ENCODE results near the gene CYP19A1. TPM values are rescaled to one million over a fixed set of nuclear protein-coding genes. Genes with fewer than 3 reads are reported as not detected.

CYP19A1 gene
- polyA plus RNA-seq (2012; rRNA removed), result 0.03 TPM in 1 of 2 replicates, not detected in the other
- polyA plus RNA-seq (2012; cell fraction: cytosol; rRNA removed), result not detected in 2 replicates
- polyA plus RNA-seq (2012; cell fraction: nucleus; rRNA removed), result not detected in 2 replicates

DNA sequence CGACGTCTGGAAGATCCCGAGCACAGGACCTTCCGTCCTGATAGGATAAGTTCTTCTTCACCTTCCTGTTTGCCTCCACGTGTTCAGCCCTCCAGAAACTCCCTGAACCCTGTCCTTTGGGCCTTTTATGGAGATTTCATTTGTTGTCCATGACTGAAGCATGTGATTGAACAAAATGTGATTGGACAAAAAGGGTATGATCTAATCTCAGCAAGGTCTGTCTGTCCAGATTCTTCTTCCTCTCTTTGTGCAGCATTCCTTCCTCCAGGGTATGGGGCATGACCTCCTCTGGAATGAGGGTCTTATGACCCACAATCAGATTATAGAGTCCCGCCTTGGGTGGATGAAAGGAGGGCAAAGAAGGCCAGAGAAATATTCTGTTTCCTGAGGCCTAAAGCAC is at the start of gene CYP19A1:
TSS of gene CYP19A1 (minus strand) at position 101 of the 400 bp plus-strand sequence. CDS start 95,684 bp downstream, outside the sequence.
- Histone ChIP-seq H3K4me3 (ENCODE audit: low read depth in 2 of 2, low read length in 1 of 2) (no peak within 1 kb of the TSS), H3F3A (replicated peaks; ENCODE audit: insufficient read depth) (no peaks in the 10 kb centered on the region), H3K27ac (ENCODE audit: low read depth in 2 of 2, low read length in 1 of 2) (no peak within 1 kb of the TSS), H3K9me3 (no peaks in the 10 kb centered on the region), H3K36me3 (replicated peaks in 1 of 2; ENCODE audit: control insufficient read depth in 1 of 2, insufficient read depth in 2 of 2, low read length in 1 of 2) (no peaks in the 10 kb centered on the region), H3K79me2 (ENCODE audit: insufficient read depth) (no peaks in the 10 kb centered on the region), H3K4me2 (no peak within 1 kb of the TSS), H3K4me1 (ENCODE audit: control insufficient read depth in 1 of 2, insufficient read depth in 2 of 2, low read depth in 1 of 2, low read length in 1 of 2) (peaks cover 0 to 10% of the 10 kb centered on the region in 2 experiments; a peak in 1 of 4 replicates), H2AFZ (ENCODE audit: low read depth) (no peak within 1 kb of the TSS), H4K20me1 (ENCODE audit: insufficient read depth) (no peaks in the 10 kb centered on the region), H3K9me2 (no peaks in the 10 kb centered on the region), H3K27me3 (ENCODE audit: insufficient read depth) (peaks cover 12% of the 10 kb centered on the region; the same call in 1 of the 2 replicates), H3K9ac (no peak within 1 kb of the TSS)
- WGBS (ENCODE audit: low lambda C conversion rate), result 55% methylated on average over 6 of the region's 6 CpGs
- no peak for TF ChIP-seq ELF1 (IDR thresholded peaks at IDR 0.05)
- no peak for TF ChIP-seq GATA2 (CRISPR knock-in tag; IDR thresholded peaks at IDR 0.05)
- TF ChIP-seq POLR2AphosphoS5 (IDR thresholded peaks at IDR 0.05; ENCODE audit: low read depth, low read length), result no peak
- TF ChIP-seq, protein P1, sequence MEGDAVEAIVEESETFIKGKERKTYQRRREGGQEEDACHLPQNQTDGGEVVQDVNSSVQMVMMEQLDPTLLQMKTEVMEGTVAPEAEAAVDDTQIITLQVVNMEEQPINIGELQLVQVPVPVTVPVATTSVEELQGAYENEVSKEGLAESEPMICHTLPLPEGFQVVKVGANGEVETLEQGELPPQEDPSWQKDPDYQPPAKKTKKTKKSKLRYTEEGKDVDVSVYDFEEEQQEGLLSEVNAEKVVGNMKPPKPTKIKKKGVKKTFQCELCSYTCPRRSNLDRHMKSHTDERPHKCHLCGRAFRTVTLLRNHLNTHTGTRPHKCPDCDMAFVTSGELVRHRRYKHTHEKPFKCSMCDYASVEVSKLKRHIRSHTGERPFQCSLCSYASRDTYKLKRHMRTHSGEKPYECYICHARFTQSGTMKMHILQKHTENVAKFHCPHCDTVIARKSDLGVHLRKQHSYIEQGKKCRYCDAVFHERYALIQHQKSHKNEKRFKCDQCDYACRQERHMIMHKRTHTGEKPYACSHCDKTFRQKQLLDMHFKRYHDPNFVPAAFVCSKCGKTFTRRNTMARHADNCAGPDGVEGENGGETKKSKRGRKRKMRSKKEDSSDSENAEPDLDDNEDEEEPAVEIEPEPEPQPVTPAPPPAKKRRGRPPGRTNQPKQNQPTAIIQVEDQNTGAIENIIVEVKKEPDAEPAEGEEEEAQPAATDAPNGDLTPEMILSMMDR (IDR thresholded peaks at IDR 0.05), result no peak
- TF ChIP-seq, protein P2, sequence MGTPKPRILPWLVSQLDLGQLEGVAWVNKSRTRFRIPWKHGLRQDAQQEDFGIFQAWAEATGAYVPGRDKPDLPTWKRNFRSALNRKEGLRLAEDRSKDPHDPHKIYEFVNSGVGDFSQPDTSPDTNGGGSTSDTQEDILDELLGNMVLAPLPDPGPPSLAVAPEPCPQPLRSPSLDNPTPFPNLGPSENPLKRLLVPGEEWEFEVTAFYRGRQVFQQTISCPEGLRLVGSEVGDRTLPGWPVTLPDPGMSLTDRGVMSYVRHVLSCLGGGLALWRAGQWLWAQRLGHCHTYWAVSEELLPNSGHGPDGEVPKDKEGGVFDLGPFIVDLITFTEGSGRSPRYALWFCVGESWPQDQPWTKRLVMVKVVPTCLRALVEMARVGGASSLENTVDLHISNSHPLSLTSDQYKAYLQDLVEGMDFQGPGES (IDR thresholded peaks at IDR 0.05; ENCODE audit: low read depth, low read length), result no peak
- no peak for DNase-seq
- CTCF ChIA-PET, result no interaction called here
- POLR2A ChIA-PET, result no interaction called here

DNA sequence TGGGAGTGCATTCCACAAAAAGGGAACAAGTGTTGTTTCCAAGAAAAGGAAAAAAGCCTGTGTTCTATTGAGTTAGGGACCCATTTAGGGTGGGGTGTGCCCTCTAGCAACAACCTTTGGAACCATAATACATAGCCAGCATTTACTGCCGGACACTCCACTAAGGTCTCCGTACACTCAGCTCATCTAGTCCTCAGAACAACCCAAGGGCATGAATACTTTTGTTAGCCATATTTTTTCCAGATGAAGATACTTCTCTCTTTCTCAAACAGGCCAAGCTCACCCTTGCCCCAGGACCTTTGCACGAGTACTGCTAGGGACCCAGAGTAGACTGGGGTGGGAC is 49.3 kb upstream of the CYP19A1 start:
- Histone ChIP-seq H3K27me3 (ENCODE audit: insufficient read depth) (no peaks in the 10 kb centered on the region; the same call in 1 of the 2 replicates), H3K9me3 (no peaks in the 10 kb centered on the region), H3F3A (replicated peaks; ENCODE audit: insufficient read depth) (no peaks in the 10 kb centered on the region), H4K20me1 (ENCODE audit: insufficient read depth) (no peaks in the 10 kb centered on the region), H3K4me3 (ENCODE audit: low read depth in 2 of 2, low read length in 1 of 2) (no peak overlapping the region), H3K9me2 (no peaks in the 10 kb centered on the region), H3K4me2 (no peak overlapping the region), H2AFZ (ENCODE audit: low read depth) (no peak overlapping the region), H3K36me3 (replicated peaks in 1 of 2; ENCODE audit: control insufficient read depth in 1 of 2, insufficient read depth in 2 of 2, low read length in 1 of 2) (no peaks in the 10 kb centered on the region), H3K9ac (no peak overlapping the region), H3K4me1 (ENCODE audit: control insufficient read depth in 1 of 2, insufficient read depth in 2 of 2, low read depth in 1 of 2, low read length in 1 of 2) (peaks cover 0 to 6% of the 10 kb centered on the region in 2 experiments; a peak in 1 of 4 replicates), H3K79me2 (ENCODE audit: insufficient read depth) (no peaks in the 10 kb centered on the region), H3K27ac (ENCODE audit: low read depth in 2 of 2, low read length in 1 of 2) (no peak overlapping the region)
- no peak for DNase-seq
- WGBS (ENCODE audit: low lambda C conversion rate), result 64% methylated on average over 3 of the region's 3 CpGs
- POLR2A ChIA-PET, result no interaction called here
- TF ChIP-seq EZH2phosphoT487 (IDR thresholded peaks at IDR 0.05; ENCODE audit: borderline replicate concordance, low read depth), result no peak
- TF ChIP-seq, protein P3, sequence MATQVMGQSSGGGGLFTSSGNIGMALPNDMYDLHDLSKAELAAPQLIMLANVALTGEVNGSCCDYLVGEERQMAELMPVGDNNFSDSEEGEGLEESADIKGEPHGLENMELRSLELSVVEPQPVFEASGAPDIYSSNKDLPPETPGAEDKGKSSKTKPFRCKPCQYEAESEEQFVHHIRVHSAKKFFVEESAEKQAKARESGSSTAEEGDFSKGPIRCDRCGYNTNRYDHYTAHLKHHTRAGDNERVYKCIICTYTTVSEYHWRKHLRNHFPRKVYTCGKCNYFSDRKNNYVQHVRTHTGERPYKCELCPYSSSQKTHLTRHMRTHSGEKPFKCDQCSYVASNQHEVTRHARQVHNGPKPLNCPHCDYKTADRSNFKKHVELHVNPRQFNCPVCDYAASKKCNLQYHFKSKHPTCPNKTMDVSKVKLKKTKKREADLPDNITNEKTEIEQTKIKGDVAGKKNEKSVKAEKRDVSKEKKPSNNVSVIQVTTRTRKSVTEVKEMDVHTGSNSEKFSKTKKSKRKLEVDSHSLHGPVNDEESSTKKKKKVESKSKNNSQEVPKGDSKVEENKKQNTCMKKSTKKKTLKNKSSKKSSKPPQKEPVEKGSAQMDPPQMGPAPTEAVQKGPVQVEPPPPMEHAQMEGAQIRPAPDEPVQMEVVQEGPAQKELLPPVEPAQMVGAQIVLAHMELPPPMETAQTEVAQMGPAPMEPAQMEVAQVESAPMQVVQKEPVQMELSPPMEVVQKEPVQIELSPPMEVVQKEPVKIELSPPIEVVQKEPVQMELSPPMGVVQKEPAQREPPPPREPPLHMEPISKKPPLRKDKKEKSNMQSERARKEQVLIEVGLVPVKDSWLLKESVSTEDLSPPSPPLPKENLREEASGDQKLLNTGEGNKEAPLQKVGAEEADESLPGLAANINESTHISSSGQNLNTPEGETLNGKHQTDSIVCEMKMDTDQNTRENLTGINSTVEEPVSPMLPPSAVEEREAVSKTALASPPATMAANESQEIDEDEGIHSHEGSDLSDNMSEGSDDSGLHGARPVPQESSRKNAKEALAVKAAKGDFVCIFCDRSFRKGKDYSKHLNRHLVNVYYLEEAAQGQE (IDR thresholded peaks at IDR 0.05; ENCODE audit: low read depth, low read length), result no peak
- TF ChIP-seq SIN3A (IDR thresholded peaks at IDR 0.05; ENCODE audit: borderline replicate concordance, low read depth, low read length), result no peak
- no peak for TF ChIP-seq RXRA (IDR thresholded peaks at IDR 0.05; ENCODE audit: borderline replicate concordance, low read depth)
- no peak for TF ChIP-seq CHD2 (IDR thresholded peaks at IDR 0.05; ENCODE audit: low read length, partially characterized antibody)
- TF ChIP-seq, protein P4, sequence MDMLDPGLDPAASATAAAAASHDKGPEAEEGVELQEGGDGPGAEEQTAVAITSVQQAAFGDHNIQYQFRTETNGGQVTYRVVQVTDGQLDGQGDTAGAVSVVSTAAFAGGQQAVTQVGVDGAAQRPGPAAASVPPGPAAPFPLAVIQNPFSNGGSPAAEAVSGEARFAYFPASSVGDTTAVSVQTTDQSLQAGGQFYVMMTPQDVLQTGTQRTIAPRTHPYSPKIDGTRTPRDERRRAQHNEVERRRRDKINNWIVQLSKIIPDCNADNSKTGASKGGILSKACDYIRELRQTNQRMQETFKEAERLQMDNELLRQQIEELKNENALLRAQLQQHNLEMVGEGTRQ (IDR thresholded peaks at IDR 0.05; ENCODE audit: borderline replicate concordance, low read depth, low read length), result no peak
- TF ChIP-seq, protein P5, sequence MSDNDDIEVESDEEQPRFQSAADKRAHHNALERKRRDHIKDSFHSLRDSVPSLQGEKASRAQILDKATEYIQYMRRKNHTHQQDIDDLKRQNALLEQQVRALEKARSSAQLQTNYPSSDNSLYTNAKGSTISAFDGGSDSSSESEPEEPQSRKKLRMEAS (IDR thresholded peaks at IDR 0.05; ENCODE audit: low read depth), result no peak
- TF ChIP-seq FOXM1 (IDR thresholded peaks at IDR 0.05; ENCODE audit: low read depth), result no peak
- no peak for TF ChIP-seq POLR2AphosphoS5 (IDR thresholded peaks at IDR 0.05; ENCODE audit: low read depth, low read length)
- no peak for TF ChIP-seq RCOR1 (IDR thresholded peaks at IDR 0.05; ENCODE audit: low read length)
- no peak for TF ChIP-seq RAD21 (IDR thresholded peaks at IDR 0.05; ENCODE audit: low read length)
- TF ChIP-seq TEAD4 (IDR thresholded peaks at IDR 0.05; ENCODE audit: borderline replicate concordance, insufficient read depth), result no peak
- CTCF ChIA-PET, result interaction anchor here (0.6 to 7.9 kb wide), 6 partner anchors 15 to 479 kb away, joined by 3 to 40 read pairs (median 8); no protein-coding TSS in a partner anchor

Measured in SK-N-SH (cell line).